Heart right ventricle (tissue), 16 donors: Measurements from ENCODE around the gene ASB13. TPM values are rescaled to one million over a fixed set of nuclear protein-coding genes. Genes with fewer than 3 reads are reported as not detected.

Experiments
- ATAC-seq, 8 donors: fragments of 200-7000 bp; cut with Tn5 transposase; one replicate each; pipeline ENCODE4 v1.9.1; 2020; ENCODE audit warnings: mild to moderate bottlenecking in 8 of 8, moderate library complexity in 8 of 8, moderate number of reproducible peaks in 1 of 8
- DNase-seq, 2 donors: peaks; one replicate each; pipeline ENCODE4 v3.0.0-alpha.2; 2020
- H3K27ac ChIP-seq, 10 donors: fragments of 200-600 bp; sonication (generic) in 2 of 10; one replicate each; pipeline versions ENCODE4 v1.5.0 to v1.8.0; 2020 to 2022; ENCODE audit warnings: mild to moderate bottlenecking in 3 of 10
- H3K27me3 ChIP-seq, 7 donors: fragments of 200-600 bp; one replicate each; pipeline ENCODE4 v1.8.0; 2021 to 2022; ENCODE audit warnings: mild to moderate bottlenecking in 2 of 7
- H3K36me3 ChIP-seq, 9 donors: fragments of 200-600 bp; sonication (generic) in 1 of 9; one replicate each; pipeline versions ENCODE4 v1.5.0 to v1.8.0; 2020 to 2022; ENCODE audit warnings: mild to moderate bottlenecking in 2 of 9
- H3K4me1 ChIP-seq, 9 donors: fragments of 200-600 bp; sonication (generic) in 1 of 9; one replicate each; pipeline versions ENCODE4 v1.5.0 to v1.8.0; 2020 to 2022; ENCODE audit warnings: mild to moderate bottlenecking in 4 of 9
- H3K4me3 ChIP-seq, 10 donors: fragments of 200-600 bp; sonication (generic) in 2 of 10; one replicate each; pipeline versions ENCODE4 v1.5.0 to v1.8.0; 2020 to 2022; ENCODE audit warnings: mild to moderate bottlenecking in 7 of 10, moderate library complexity in 2 of 10
- H3K9me3 ChIP-seq, 11 donors: fragments of 200-600 bp in 10 of 11; sonication (generic) in 2 of 11; one replicate each; pipeline versions ENCODE4 v1.5.0 to v1.8.0; 2013 to 2022; ENCODE audit warnings: mild to moderate bottlenecking in 2 of 11, control low read depth in 1 of 11, moderate library complexity in 1 of 11
- CTCF ChIP-seq, 9 donors: fragments of 200-600 bp; sonication (generic) in 2 of 9; IDR thresholded peaks; one replicate each; pipeline versions ENCODE4 v1.5.0 to v1.8.0; 2021 to 2022; ENCODE audit warnings: antibody characterized with exemption in 9 of 9, mild to moderate bottlenecking in 5 of 9, moderate library complexity in 1 of 9
- WGBS, 2 donors: extraction: QIAGEN DNeasy Blood & Tissue Kit; methylation state at CpG; one replicate each; pipeline ENCODE4 v1.1.7; 2013; ENCODE audit warnings: inconsistent platforms in 1 of 2; 5-methylcytosine and 5-hydroxymethylcytosine counted together
- intact Hi-C, 10 donors: fragments of 100-400 bp; cut with DNase I; formaldehyde crosslinking; loops; one replicate each; pipeline versions ENCODE4 v1.11.1 to v1.14.2; 2022
- polyA plus RNA-seq, 2 donors: library from polyadenylated mRNA; stranded (reverse); fragments of 200-250 nt; gene quantifications; one replicate each; pipeline ENCODE4 v1.2.3, GENCODE V29; 2013
- total RNA-seq, 10 donors: library from RNA; stranded (reverse); fragmentation: NEBNext Ultra II Directional in 3 of 10; extraction: Animal tissue kit (Norgen Biotek cat#: 25700) in 3 of 10; gene quantifications; one replicate each; pipeline versions ENCODE4 v1.2.1 to v1.2.4, GENCODE V29; 2021 to 2023
- donor health status: Arrhythmogenic right ventricular cardiomyopathy.
- donor health status: ischemic (EF 13 %, LVEDD 7.1; RV severe dilation, severe dysfunction).
- donor health status: healthy with polysubstance abuse.
- donor health status: DM: no; HTN: yes; CAD: no.
- donor health status: DM: no; HTN: no; CAD: no.
- donor health status: ischemic (EF 25% LVEDD 6.9; RV normal size, moderate dysfunction).
- donor health status: ischemic (EF 25% LVEDD 5.7; RV mildly dilated, moderate dysfunction).
- donor health status: healthy.
- donor health status: DM: yes; HTN: yes; CAD: no.
- donor health status: Ischemic cardiomyopathy.
- donor health status: ischemic (EF 35%, LVEDD 5.7; RV mildly dilated, moderate dysfunction).
- donor health status: nonischemic (EF 11% LVEDD 7.7; RV severe dilation, severe dysfunction).
- donor health status: DM: yes; HTN: yes; CAD: no.
- donor health status: PGD.
- donor health status: ischemic (EF 29% LVEDD 5.4; RV normal size, mild dysfunction).
- donor health status: nonischemic (EF 23%, LVEDD 6.1; RV moderate dilation, normal function).

Gene ASB13
- total and polyA plus RNA-seq, 12 donors = 8.4 to 18.0 (median 13.4) TPM

- peaks cover 0 to 7% (median 0%) of the 10 kb centered on the region in 11 donors for H3K9me3 ChIP-seq
- peaks cover 0 to 18% (median 0%) of the 10 kb centered on the region in 7 donors for H3K27me3 ChIP-seq
- no peak overlapping the region for H3K4me3 ChIP-seq
- intact Hi-C loops = no loop called here
- H3K27ac ChIP-seq = no peak overlapping the region
- H3K4me1 ChIP-seq = peaks cover 0 to 15% (median 4%) of the 10 kb centered on the region in 9 donors
- DNase-seq (no peak), ATAC-seq (no peak)
- WGBS, 2 donors = 76 to 88% methylated on average over 8 of the region's 8 CpGs
- H3K36me3 ChIP-seq = no peaks in the 10 kb centered on the region
- no peak for TF ChIP-seq CTCF (IDR thresholded peaks at IDR 0.05)
Observed at GRCh38 chr10:5606321-5606720, 60.1 kb downstream of the ASB13 start.

GRCh38 chr10:5604961-5605360 is 61.4 kb downstream of the ASB13 start:
- TF ChIP-seq CTCF (IDR thresholded peaks at IDR 0.05) = no peak
- ATAC-seq = no peak
- DNase-seq = no peak
- intact Hi-C loops = no loop called here
- H3K36me3 ChIP-seq = no peaks in the 10 kb centered on the region
- no peak overlapping the region for H3K4me3 ChIP-seq
- H3K27ac ChIP-seq = no peak overlapping the region
- 71 to 79% methylated on average over 7 of the region's 7 CpGs for WGBS, 2 donors
- peaks cover 0 to 16% (median 2%) of the 10 kb centered on the region in 9 donors for H3K4me1 ChIP-seq
- H3K9me3 ChIP-seq = peaks cover 0 to 7% (median 0%) of the 10 kb centered on the region in 11 donors
- H3K27me3 ChIP-seq = peaks cover 0 to 17% (median 0%) of the 10 kb centered on the region in 7 donors

GRCh38 chr10:5604236-5604925 is 62.0 kb downstream of the ASB13 start:
- Histone ChIP-seq H3K9me3 (peaks cover 0 to 7% (median 0%) of the 10 kb centered on the region in 11 donors), H3K27me3 (peaks cover 0 to 11% (median 0%) of the 10 kb centered on the region in 7 donors), H3K4me3 (no peak overlapping the region), H3K36me3 (no peaks in the 10 kb centered on the region), H3K27ac (no peak overlapping the region), H3K4me1 (peaks cover 0 to 16% (median 0%) of the 10 kb centered on the region in 9 donors)
- ATAC-seq (no peak), DNase-seq (no peak)
- intact Hi-C loops = no loop called here
- TF ChIP-seq CTCF (IDR thresholded peaks at IDR 0.05) = no peak
- 95 to 99% methylated on average over 9 of the region's 9 CpGs for WGBS, 2 donors

- peaks cover 0 to 16% (median 0%) of the 10 kb centered on the region in 9 donors for H3K4me1 ChIP-seq
- no peak for TF ChIP-seq CTCF (IDR thresholded peaks at IDR 0.05)
- WGBS, 2 donors = 82 to 89% methylated on average over 13 of the region's 13 CpGs
- peaks cover 0 to 7% (median 0%) of the 10 kb centered on the region in 11 donors for H3K9me3 ChIP-seq
- no peak overlapping the region for H3K27ac ChIP-seq
- H3K27me3 ChIP-seq = peaks cover 0 to 8% (median 0%) of the 10 kb centered on the region in 7 donors
- ATAC-seq = no peak
- no peak overlapping the region for H3K4me3 ChIP-seq
- intact Hi-C loops = no loop called here
- H3K36me3 ChIP-seq = no peaks in the 10 kb centered on the region
- no peak for DNase-seq
Observed at GRCh38 chr10:5603848-5604170, 62.6 kb downstream of the ASB13 start.
